Measurements from ENCODE around the gene MAP4K2.

Gene MAP4K2

GRCh38 chr11:64801158-64801464, 1.9 kb downstream of the MAP4K2 start:
- no peak for DNase-seq (ENCODE audit: low read depth)
- TF ChIP-seq, protein P1, sequence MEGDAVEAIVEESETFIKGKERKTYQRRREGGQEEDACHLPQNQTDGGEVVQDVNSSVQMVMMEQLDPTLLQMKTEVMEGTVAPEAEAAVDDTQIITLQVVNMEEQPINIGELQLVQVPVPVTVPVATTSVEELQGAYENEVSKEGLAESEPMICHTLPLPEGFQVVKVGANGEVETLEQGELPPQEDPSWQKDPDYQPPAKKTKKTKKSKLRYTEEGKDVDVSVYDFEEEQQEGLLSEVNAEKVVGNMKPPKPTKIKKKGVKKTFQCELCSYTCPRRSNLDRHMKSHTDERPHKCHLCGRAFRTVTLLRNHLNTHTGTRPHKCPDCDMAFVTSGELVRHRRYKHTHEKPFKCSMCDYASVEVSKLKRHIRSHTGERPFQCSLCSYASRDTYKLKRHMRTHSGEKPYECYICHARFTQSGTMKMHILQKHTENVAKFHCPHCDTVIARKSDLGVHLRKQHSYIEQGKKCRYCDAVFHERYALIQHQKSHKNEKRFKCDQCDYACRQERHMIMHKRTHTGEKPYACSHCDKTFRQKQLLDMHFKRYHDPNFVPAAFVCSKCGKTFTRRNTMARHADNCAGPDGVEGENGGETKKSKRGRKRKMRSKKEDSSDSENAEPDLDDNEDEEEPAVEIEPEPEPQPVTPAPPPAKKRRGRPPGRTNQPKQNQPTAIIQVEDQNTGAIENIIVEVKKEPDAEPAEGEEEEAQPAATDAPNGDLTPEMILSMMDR (IDR thresholded peaks at IDR 0.05; ENCODE audit: control insufficient read depth, extremely low read depth, insufficient read depth) = no peak
- no peak overlapping the region for H3K4me3 ChIP-seq (ENCODE audit: low read depth, low read length)

DNA sequence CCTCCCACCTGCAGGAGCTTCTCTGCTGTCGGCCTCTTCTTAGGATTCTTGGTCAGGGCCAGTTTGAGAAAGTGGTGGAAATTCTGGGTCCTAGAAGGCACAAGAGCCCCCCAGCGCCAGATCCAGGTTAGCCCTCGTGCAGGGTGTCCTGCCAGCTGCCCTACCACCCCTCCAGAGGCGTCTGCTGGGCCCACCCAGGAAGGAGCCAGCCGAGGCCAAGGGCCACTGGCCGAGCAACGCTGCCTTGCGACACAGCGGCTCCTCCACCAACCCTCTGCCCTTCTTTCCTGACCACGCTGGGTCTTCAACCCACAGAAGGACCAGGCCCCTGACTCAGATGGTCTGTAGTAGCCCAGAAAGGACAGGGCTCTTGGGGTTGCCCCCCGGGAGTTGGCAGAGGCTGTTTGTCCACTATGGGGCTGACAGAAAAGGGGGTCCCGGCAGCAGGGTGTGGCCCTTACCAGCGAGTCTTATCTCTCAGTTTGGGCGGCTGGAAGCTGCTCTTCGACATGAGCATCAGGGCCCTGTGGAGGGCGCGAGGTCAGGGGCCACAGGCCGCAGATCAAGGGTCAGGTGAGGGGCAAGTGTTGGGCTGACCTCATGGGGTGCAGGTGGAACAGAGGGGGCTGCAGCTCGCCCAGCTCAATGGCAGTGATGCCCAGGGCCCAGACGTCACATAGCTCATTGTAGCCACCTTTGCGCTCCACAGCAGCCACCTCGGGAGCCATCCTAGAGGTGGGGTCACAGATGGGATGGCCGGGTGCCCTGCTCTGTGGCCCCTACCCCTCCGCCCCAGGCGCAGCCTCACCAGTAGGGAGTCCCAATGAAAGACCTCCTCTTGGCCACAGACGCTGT, 2.5 kb downstream of the MAP4K2 start:
- no peak overlapping the region for H3K4me3 ChIP-seq (ENCODE audit: low read depth, low read length)

GRCh38 chr11:64799623-64800302, 3.3 kb downstream of the MAP4K2 start:
- no peak overlapping the region for H3K4me3 ChIP-seq (ENCODE audit: low read depth, low read length)
- no peak for DNase-seq (ENCODE audit: low read depth)
- TF ChIP-seq, protein P1 (IDR thresholded peaks at IDR 0.05; ENCODE audit: control insufficient read depth, extremely low read depth, insufficient read depth) = no peak

More for the DNA sequence above, 2.5 kb downstream of the MAP4K2 start:
- no peak for DNase-seq (ENCODE audit: low read depth)
- TF ChIP-seq, protein P1 (IDR thresholded peaks at IDR 0.05; ENCODE audit: control insufficient read depth, extremely low read depth, insufficient read depth) = no peak

DNA sequence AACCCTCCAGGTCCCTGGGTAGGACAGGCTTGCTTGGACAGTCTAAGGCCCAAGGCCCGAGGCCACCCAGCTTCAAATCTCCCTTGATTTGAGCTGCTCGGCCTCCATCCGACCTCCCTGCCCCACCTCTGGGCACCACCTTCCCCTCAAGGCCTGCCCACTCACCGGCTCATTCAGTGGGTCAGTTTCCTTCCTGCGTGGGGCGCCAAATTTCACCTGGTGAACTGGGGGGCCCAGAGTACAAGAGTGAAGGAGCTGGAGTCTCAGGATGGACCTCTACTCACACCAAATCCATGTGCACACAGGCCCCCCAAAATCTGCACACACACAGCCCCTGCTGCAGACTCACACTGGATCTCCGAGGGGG, 3.8 kb downstream of the MAP4K2 start:
- DNase-seq (ENCODE audit: low read depth) = no peak
- TF ChIP-seq, protein P1 (IDR thresholded peaks at IDR 0.05; ENCODE audit: control insufficient read depth, extremely low read depth, insufficient read depth) = no peak
- H3K4me3 ChIP-seq (ENCODE audit: low read depth, low read length) = no peak overlapping the region

- TF ChIP-seq, protein P1 (IDR thresholded peaks at IDR 0.05; ENCODE audit: control insufficient read depth, extremely low read depth, insufficient read depth) = no peak
- no peak overlapping the region for H3K4me3 ChIP-seq (ENCODE audit: low read depth, low read length)
- no peak for DNase-seq (ENCODE audit: low read depth)
Measured at GRCh38 chr11:64796757-64797541, 6.1 kb downstream of the MAP4K2 start.

- no peak for DNase-seq (ENCODE audit: low read depth)
- TF ChIP-seq, protein P1 (IDR thresholded peaks at IDR 0.05; ENCODE audit: control insufficient read depth, extremely low read depth, insufficient read depth) = no peak
- H3K4me3 ChIP-seq (ENCODE audit: low read depth, low read length) = no peak overlapping the region
Measured at GRCh38 chr11:64796047-64796756, 6.8 kb downstream of the MAP4K2 start.

Data from LNCaP clone FGC (cell line).